GM12873 (cell line): ENCODE results near the gene MGAT1.

ENCODE experiments used
- TF ChIP-seq, protein P1 (sequence below): IDR thresholded peaks from 2 replicates; pipeline ENCODE4 v1.5.1; 2012; ENCODE audit warnings: low read depth, mild to moderate bottlenecking, moderate library complexity, low read length, control low read depth; ENCODE audit not compliant: insufficient read depth; ENCODE audit errors: missing control alignments

Gene MGAT1

DNA sequence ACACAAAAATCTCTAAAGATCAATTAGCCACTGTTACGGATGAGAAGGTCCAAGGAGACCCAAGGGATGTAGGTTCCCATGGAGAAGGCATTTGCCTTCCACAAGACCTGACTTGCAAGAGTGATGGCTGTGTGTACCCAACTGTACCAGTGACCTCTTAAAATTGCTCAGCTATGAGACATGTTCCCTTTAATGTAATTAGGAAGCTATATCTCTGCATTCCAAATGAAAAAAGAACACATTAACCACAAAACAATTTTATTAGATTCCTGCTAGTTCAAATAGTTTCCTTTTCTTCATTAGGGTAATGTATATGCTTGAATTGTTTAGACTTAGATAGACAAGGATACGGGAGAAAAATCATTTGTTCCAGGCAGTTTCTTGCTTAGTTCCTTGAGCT is 66.1 kb downstream of the MGAT1 start:
- TF ChIP-seq, protein P1, sequence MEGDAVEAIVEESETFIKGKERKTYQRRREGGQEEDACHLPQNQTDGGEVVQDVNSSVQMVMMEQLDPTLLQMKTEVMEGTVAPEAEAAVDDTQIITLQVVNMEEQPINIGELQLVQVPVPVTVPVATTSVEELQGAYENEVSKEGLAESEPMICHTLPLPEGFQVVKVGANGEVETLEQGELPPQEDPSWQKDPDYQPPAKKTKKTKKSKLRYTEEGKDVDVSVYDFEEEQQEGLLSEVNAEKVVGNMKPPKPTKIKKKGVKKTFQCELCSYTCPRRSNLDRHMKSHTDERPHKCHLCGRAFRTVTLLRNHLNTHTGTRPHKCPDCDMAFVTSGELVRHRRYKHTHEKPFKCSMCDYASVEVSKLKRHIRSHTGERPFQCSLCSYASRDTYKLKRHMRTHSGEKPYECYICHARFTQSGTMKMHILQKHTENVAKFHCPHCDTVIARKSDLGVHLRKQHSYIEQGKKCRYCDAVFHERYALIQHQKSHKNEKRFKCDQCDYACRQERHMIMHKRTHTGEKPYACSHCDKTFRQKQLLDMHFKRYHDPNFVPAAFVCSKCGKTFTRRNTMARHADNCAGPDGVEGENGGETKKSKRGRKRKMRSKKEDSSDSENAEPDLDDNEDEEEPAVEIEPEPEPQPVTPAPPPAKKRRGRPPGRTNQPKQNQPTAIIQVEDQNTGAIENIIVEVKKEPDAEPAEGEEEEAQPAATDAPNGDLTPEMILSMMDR: no peak
